ENCODE measurements around the gene CCL23.
"Not testable (repeated sequence)": the region's sequence is repeated elsewhere in the genome, so short reads cannot be mapped to it uniquely, and the experiment has no call there.

Gene CCL23

GRCh38 chr17:36017799-36018198 is at the start of gene CCL23:
TSS of gene CCL23 (minus strand) at chr17:36017972. CDS start at chr17:36017897, 75 bp downstream.
- no peak for DNase-seq (ENCODE audit: low read depth)

- no peak for DNase-seq (ENCODE audit: low read depth)
Observed at GRCh38 chr17:36066365-36066985, 48.7 kb upstream of the CCL23 start.

GRCh38 chr17:36063786-36064541 is 46.2 kb upstream of the CCL23 start, which contains the start of gene CCL18:
TSS of gene CCL18 (plus strand) at chr17:36064272. CDS start at chr17:36064343, 71 bp downstream.
- DNase-seq (ENCODE audit: low read depth) = no peak

GRCh38 chr17:36060816-36061215 is 43.0 kb upstream of the CCL23 start:
- DNase-seq (ENCODE audit: low read depth) = no peak

DNA sequence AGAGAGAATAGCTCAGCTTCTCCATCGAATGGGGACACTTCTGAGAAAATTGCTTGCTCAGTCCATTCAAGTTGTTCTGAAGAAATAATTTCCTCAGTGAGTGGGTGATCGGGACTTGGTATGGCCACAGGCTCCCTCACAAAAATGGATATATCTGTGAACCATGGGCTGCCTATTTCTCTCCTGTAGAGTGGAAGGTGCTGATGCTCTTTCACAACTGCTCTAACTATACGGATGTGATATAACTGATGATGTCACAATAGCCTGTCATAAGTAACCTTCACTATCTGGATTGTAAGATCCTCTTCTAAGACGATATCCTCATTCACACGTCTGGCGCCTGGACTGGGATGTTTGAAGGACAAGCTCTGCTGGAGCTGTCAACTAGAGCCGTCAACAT is 41.6 kb upstream of the CCL23 start:
- no peak for DNase-seq (ENCODE audit: low read depth)

GRCh38 chr17:36057911-36058310 is 40.1 kb upstream of the CCL23 start:
- DNase-seq (ENCODE audit: low read depth) = no peak

DNA sequence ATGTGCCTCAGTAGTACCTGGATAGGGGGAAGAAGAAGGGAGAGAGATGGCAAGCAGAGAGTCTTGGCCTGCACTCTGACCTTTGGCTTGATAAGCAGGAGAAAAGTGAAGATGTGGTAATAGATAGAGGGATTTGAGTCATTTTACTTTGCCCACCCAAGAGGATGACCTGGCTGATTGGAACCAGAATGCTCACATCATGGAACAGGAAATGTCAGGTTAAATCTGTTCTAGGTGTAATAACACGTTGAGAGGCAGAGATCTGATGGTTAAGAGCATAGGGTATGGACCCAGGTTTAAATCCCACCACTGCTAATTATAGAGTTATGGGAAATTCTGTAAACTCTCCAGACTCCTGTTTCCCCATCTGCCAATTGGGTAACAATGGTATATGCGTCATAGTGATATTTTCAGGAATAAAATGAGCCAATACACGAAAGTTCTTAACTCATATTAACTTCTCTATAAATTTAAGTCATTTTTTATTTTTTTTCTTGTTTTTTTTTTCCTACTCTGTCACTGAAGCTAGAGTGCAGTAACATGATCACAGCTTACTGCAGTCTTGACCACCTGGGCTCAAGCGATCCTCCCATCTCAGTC is 38.2 kb upstream of the CCL23 start:
- DNase-seq (ENCODE audit: low read depth) = no peak

- no peak for DNase-seq (ENCODE audit: low read depth)
Observed at GRCh38 chr17:36055171-36055570, 37.4 kb upstream of the CCL23 start.

DNA sequence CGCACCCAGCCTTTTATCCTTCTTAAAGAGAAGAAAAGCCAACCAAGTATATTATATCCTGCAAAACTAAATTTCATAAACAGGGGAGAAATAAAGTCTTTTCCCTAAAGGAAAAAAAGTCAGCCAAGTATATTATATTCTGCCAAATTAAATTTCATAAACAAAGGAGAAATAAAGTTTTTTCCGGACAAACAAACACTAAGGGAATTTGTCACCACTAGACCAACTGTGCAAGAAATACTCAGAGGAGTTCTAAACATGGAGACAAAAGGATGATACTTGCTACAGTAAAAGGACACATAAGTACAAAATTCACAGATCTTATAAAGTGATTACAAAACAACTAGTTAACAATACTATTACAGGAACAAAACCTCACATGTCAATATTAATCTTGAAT is 31.9 kb upstream of the CCL23 start:
- DNase-seq (ENCODE audit: low read depth) = no peak

- DNase-seq (ENCODE audit: low read depth) = no peak
Observed at GRCh38 chr17:36048066-36048465, 30.3 kb upstream of the CCL23 start.

DNA sequence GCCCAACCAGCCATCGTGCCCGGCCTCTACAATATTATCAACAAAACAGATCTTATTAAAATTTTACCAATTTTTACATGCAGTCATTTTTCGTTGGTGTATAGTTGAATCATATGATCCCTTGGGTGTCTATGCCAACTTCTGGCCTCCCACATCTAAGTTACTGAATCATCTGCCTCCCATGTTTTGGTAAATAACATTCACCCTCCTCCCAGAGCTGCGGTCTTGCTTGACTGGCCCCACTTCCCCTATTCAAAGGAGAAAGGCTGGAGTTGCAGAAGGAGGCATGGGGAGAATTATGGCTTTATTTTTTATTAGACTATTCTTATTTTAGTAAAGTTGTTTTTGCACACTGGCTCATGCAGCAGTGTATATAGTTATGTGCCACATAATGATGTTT is 18.5 kb upstream of the CCL23 start:
- DNase-seq (ENCODE audit: low read depth) = no peak

DNA sequence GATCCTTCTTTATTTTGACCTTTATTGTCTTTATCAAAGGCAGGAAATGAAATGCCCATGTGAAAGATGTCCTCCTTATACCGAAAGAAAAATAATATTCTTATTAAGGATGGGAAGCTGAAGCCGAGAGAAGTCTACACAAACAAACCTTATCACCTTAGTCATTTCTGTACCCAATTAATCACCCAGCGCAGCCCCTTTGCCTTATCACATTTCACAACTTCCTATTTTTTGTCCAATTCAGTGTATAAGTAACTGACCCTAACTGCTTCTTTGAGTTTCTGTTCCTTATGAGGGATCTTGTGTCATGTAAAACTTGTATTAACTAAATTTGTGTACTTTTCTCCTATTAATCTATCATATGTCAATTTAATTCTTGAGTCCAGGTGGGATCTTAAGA is 16.4 kb upstream of the CCL23 start:
- DNase-seq (ENCODE audit: low read depth) = no peak

GRCh38 chr17:36030956-36031355 is 13.2 kb upstream of the CCL23 start:
- DNase-seq (ENCODE audit: low read depth) = no peak

- DNase-seq (ENCODE audit: low read depth) = no peak
Observed at GRCh38 chr17:36027761-36028160, 10.0 kb upstream of the CCL23 start.

DNA sequence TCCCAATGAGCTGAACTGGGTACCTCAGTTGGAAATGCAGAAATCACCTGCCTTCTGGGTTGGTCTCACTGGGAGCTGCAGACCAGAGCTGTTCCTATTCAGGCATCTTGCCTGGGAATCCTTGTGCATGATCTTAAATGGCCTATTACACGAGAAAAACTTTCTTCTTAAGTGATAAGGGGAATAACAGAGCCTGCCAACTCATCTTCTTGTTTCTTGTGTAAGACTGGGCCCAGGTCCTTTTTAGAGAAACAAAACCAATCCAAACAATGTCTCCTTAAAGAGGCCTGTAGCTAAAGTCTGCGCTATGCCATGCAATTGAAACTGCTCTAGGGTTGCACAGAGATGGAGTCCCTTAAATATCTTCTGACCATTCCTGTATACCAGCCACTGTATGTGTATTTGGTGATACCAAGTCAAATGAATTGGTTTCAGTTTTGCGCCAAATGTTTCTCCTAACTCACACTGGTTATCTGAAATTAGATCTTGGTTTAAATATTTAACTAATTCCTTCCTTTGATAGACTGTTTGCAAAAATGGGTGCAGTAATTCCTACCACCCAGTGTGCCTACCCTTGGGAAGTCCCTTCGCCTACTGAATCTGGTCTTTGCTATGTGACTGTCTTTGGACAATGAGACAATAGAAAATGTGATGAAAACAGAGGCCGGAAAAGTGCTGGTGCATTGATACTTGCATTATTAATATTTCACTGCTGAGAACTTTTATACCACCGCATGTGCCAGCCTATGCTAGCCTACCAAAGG is 6.5 kb upstream of the CCL23 start:
- DNase-seq (ENCODE audit: low read depth) = no peak

DNA sequence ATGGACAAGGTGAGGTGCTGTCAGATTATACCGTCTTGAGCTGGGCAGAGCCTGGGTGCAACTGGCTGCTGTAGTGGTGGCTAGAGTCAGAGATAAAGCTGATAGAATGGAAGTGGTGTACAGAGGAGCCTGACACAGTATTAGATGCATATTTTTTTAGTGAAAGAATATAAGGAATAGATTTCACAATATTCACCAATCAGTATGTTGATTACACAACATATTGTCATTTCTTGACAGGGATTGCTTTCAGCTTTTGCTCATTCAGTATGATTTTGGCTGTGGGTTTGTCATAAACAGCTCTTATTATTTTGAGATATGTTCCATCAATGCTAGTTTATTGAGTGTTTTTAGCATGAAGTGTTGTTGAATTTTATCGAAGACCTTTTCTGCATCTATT is 1.7 kb upstream of the CCL23 start:
- DNase-seq (ENCODE audit: low read depth) = no peak

GRCh38 chr17:36016555-36016954 is 1.2 kb downstream of the CCL23 start:
- no peak for DNase-seq (ENCODE audit: low read depth)

GRCh38 chr17:36015895-36016294 is 1.9 kb downstream of the CCL23 start:
- DNase-seq (ENCODE audit: low read depth) = not testable (repeated sequence)

DNA sequence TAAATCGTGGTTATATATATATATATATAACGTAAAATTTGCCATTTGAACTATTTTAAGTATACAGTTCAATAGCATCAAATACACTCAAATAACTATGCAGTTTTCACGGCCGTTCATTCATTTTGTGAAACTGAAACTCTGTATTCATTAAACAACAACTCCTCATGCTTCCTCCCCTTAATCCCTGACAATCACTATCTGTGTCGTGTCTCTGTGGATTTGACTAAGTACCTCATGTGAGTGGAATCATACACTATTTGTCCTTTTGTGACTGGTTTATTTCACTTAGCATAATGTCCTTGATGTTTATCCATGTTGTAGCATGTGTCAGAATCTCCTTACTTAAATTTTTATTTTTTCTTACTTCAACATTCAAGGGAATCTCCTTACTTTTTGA is 2.8 kb downstream of the CCL23 start:
- no peak for DNase-seq (ENCODE audit: low read depth)

GRCh38 chr17:36011201-36011600 is 6.6 kb downstream of the CCL23 start:
- DNase-seq (ENCODE audit: low read depth) = no peak

DNA sequence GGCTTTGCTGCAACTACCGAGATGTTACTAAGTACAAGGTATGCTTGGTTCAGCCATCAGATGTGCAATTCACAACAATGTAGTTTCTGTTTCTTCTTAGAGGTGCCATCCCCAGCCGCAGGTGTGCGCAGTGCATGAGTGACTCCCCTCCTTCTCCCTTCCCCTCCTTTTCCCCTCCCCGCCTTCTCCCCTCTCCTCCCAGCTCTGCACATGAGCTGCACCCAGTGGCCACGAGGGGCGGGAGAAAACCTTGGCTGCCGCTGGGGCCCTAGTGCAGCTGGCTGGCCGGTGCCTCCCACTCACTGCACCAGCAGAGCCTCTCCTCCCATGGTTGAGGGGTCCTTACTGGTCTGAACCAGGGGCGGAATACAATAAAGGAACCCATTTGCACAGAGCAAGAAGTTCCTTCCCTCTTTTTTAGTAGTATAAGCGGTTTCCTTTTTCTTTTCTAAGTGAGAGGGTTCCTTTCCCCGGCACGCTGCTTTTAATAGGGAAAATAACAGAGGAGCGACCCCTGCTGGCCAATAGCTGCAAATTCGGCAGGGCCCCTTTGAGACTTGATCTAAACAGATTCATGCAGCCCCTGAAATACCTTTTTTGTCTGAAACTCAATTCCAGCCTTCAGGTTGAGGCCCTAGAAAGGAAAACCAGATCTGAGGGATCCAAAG is 8.6 kb downstream of the CCL23 start:
- no peak for DNase-seq (ENCODE audit: low read depth)

DNA sequence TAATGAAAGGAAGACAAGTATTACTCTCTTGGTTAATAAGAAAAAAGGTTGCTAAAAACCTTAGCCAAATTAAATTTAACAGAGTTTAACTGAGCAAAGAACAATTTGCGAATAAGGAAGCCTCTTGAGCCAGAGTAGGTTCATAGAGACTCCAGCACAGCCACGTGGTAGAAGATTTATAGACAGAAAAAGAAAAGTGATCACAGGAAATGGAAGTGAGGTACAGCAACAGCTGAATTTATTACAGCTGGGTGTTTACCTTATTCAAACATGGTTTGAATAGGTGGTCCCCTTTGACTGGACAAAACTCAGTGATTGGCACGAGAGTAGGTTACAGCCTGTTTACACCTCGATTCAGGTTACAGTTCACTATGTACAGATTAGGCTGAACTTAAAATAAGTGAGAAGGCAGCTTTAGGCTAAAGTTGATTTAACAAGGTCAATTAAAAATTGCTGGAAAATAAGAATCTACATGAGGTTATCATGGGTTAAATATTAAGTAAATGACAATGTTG is 13.1 kb downstream of the CCL23 start:
- no peak for DNase-seq (ENCODE audit: low read depth)

Measured in activated T-cell treated with anti-CD3 and anti-CD28 coated beads for 48 hours (primary cell).